ENCODE data around the gene CCR5. TPM values are rescaled to one million over a fixed set of nuclear protein-coding genes. Genes with fewer than 3 reads are reported as not detected.

Gene CCR5
- total and polyA plus RNA-seq, 4 donors: 0.06 to 0.75 (median 0.37) TPM

DNA sequence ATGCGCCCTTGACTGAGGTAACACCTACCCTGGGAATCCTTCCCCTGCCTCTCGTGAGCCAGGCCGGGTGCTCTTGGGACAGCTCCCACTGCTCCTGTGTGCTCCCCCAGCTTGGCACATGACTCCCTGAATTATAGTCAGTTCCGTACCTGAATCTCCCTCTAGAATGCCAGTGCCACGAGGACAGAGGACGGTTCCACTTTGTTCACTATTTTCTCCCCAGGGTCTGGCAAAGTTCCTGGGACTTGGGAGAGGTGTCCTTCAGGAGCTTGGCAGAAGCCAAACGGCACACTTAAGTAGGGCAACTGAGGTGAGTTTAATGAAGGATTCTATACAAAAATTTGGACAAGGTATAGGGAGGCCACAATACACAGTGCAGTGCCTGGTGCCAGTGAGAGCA, 26.4 kb downstream of the CCR5 start:
- Histone ChIP-seq H3K9me3 (ENCODE audit: control insufficient read depth in 4 of 4, low read length in 3 of 4) (no peaks in the 10 kb centered on the region), H3K36me3 (ENCODE audit: control insufficient read depth in 4 of 4, insufficient read depth in 3 of 4, low read depth in 1 of 4, low read length in 3 of 4) (no peaks in the 10 kb centered on the region), H3K27ac (ENCODE audit: low read depth in 1 of 2, low read length in 2 of 2) (no peak overlapping the region), H3K27me3 (ENCODE audit: control insufficient read depth in 4 of 4, insufficient read depth in 4 of 4, low read length in 3 of 4) (no peaks in the 10 kb centered on the region), H3K4me3 (ENCODE audit: low read depth in 1 of 3, low read length in 3 of 3) (no peak overlapping the region), H3K9ac (ENCODE audit: low read depth in 1 of 2, low read length in 2 of 2) (no peak overlapping the region), H3K4me1 (ENCODE audit: control insufficient read depth in 4 of 4, insufficient read depth in 4 of 4, low read length in 3 of 4) (no peaks in the 10 kb centered on the region)
- DNase-seq (ENCODE audit: low spot score): no peak
- WGBS: 93% methylated on average over 7 of the region's 7 CpGs
- no peak for TF ChIP-seq EGR1 (IDR thresholded peaks at IDR 0.05; ENCODE audit: low read depth in 2 of 2)
- TF ChIP-seq TAF1 (conservative IDR thresholded peaks at IDR 0.05): no peak
- no peak for TF ChIP-seq HNF4G (IDR thresholded peaks at IDR 0.05)
- TF ChIP-seq, protein P1, sequence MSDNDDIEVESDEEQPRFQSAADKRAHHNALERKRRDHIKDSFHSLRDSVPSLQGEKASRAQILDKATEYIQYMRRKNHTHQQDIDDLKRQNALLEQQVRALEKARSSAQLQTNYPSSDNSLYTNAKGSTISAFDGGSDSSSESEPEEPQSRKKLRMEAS (IDR thresholded peaks at IDR 0.05): no peak
- TF ChIP-seq JUND (IDR thresholded peaks at IDR 0.05): no peak

GRCh38 chr3:46398186-46398955, 27.6 kb downstream of the CCR5 start:
- no peaks in the 10 kb centered on the region for H3K36me3 ChIP-seq (ENCODE audit: control insufficient read depth in 4 of 4, insufficient read depth in 3 of 4, low read depth in 1 of 4, low read length in 3 of 4)
- WGBS: 85% methylated on average over 6 of the region's 6 CpGs
- TF ChIP-seq, protein P1 (IDR thresholded peaks at IDR 0.05): no peak
- TF ChIP-seq ATF3 (IDR thresholded peaks at IDR 0.05) (no peak), HNF4G (IDR thresholded peaks at IDR 0.05) (no peak)
- no peak for DNase-seq (ENCODE audit: low spot score)
- H3K4me3 ChIP-seq (ENCODE audit: low read depth in 1 of 3, low read length in 3 of 3): no peak overlapping the region
- H3K27me3 ChIP-seq (ENCODE audit: control insufficient read depth in 4 of 4, insufficient read depth in 4 of 4, low read length in 3 of 4): no peaks in the 10 kb centered on the region
- H3K4me1 ChIP-seq (ENCODE audit: control insufficient read depth in 4 of 4, insufficient read depth in 4 of 4, low read length in 3 of 4): no peaks in the 10 kb centered on the region
- H3K9ac ChIP-seq (ENCODE audit: low read depth in 1 of 2, low read length in 2 of 2): no peak overlapping the region
- no peak overlapping the region for H3K27ac ChIP-seq (ENCODE audit: low read depth in 1 of 2, low read length in 2 of 2)
- H3K9me3 ChIP-seq (ENCODE audit: control insufficient read depth in 4 of 4, low read length in 3 of 4): no peaks in the 10 kb centered on the region

- no peak overlapping the region for H3K4me3 ChIP-seq (ENCODE audit: low read depth in 1 of 3, low read length in 3 of 3)
- H3K4me1 ChIP-seq (ENCODE audit: control insufficient read depth in 4 of 4, insufficient read depth in 4 of 4, low read length in 3 of 4): no peaks in the 10 kb centered on the region
- WGBS: 83% methylated on average over 2 of the region's 2 CpGs
- no peak overlapping the region for H3K27ac ChIP-seq (ENCODE audit: low read depth in 1 of 2, low read length in 2 of 2)
- TF ChIP-seq HNF4G (IDR thresholded peaks at IDR 0.05): no peak
- no peak for TF ChIP-seq ZBTB33 (IDR thresholded peaks at IDR 0.05)
- TF ChIP-seq NR2F2 (IDR thresholded peaks at IDR 0.05): no peak
- no peak for TF ChIP-seq RXRA (IDR thresholded peaks at IDR 0.05)
- TF ChIP-seq EGR1 (IDR thresholded peaks at IDR 0.05; ENCODE audit: low read depth in 2 of 2): no peak
- TF ChIP-seq FOXA2 (IDR thresholded peaks at IDR 0.05): no peak
- TF ChIP-seq YY1 (IDR thresholded peaks at IDR 0.05): no peak
- no peak for TF ChIP-seq JUND (IDR thresholded peaks at IDR 0.05)
- DNase-seq (ENCODE audit: low spot score): no peak
- H3K9me3 ChIP-seq (ENCODE audit: control insufficient read depth in 4 of 4, low read length in 3 of 4): no peaks in the 10 kb centered on the region
- no peaks in the 10 kb centered on the region for H3K27me3 ChIP-seq (ENCODE audit: control insufficient read depth in 4 of 4, insufficient read depth in 4 of 4, low read length in 3 of 4)
- no peak overlapping the region for H3K9ac ChIP-seq (ENCODE audit: low read depth in 1 of 2, low read length in 2 of 2)
- no peaks in the 10 kb centered on the region for H3K36me3 ChIP-seq (ENCODE audit: control insufficient read depth in 4 of 4, insufficient read depth in 3 of 4, low read depth in 1 of 4, low read length in 3 of 4)
Measured at GRCh38 chr3:46399098-46399497, 28.4 kb downstream of the CCR5 start.
